Central memory CD4-positive, alpha-beta T cell (primary cell): ENCODE measurements around the gene MDC1.
"Not testable (repeated sequence)": the region's sequence is repeated elsewhere in the genome, so short reads cannot be mapped to it uniquely, and the experiment has no call there.

ENCODE experiments used
- DNase-seq: peaks from one replicate; pipeline ENCODE4 v3.0.0; 2022

Gene MDC1

DNA sequence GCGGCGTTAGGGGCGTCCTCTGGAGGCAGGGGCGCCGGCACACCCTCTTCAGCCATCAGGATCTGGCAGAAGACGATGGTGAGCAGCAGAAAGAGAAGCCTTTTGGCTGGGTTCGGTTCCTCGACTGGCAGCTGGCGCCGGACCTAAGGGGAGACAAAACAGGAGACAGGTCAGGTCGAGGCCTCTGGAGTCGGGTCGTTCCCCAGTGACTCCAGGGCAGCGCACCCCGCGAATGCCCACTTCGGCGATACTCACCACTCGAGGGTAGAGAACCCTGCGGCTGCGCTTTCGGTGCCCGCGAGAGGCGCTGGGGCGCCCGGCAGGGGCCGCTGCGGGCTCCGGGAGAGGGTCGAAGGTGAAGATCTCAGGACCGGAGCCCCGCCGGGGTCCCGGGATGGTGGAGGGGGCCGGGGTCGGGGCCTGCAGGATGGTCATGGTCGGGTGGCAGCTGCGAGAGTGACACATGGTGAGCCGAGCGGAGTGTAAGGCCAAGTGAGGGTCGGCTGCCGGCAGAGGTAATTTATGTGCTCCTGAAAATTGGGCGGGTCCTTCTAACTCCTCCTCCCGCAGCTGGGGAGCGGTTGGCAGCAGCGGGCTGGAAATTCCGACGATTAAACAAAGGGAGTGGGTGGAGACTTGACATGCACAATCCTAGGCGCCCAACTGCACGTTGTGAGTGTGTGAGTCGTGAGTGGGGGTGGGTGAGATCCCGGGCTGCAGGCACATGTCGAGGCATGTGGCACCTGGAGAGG is 27.1 kb upstream of the MDC1 start, which contains the start of gene IER3:
TSS of gene IER3 (minus strand) at position 494 of the 752 bp plus-strand sequence. CDS start at position 465, 29 bp downstream.
- DNase-seq, result peak; percentile 55

DNA sequence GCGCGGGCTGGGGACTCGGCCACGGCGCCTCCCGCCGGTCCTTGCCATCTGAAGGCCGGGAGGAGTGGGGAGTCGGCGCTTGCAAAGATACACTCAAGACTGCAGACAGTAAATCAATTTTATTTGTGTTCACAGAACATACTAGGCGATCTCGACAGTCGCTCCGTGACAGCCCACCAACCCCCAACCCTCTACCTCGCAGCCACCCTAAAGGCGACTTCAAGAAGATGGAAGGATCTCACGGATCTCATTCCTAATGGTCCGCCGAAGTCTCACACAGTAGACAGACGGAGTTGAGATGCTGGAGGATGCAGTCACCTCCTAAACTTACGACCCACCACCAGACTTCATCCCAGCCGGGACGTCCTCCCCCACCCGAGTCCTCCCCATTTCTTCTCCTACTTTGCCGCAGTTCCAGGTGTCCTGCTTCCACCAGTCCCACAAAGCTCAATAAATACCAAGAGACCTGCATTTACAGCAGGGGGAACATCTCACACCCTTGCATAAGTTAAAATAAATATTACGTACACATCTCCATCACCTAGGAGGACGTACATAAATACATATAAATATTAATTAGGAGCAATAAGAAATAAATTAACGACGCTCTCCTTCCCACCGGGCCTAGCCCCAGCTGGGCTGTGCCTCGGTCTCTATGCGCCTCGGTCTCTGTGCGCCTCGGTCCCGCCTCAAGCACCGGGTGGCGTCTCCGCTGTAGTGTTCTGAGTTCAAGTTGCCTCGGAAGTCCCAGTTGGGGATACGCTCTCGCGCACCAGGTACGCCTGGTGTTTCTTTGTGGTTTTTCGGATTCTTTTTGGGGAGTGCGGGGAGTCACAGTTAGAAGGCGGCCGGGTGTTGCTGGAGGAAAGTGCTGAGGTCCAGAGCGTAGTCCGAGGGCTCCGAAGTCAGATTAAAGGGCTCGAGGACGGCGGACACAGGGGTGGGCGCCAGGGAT is 26.3 kb upstream of the MDC1 start:
- DNase-seq, result peak; percentile 32

DNA sequence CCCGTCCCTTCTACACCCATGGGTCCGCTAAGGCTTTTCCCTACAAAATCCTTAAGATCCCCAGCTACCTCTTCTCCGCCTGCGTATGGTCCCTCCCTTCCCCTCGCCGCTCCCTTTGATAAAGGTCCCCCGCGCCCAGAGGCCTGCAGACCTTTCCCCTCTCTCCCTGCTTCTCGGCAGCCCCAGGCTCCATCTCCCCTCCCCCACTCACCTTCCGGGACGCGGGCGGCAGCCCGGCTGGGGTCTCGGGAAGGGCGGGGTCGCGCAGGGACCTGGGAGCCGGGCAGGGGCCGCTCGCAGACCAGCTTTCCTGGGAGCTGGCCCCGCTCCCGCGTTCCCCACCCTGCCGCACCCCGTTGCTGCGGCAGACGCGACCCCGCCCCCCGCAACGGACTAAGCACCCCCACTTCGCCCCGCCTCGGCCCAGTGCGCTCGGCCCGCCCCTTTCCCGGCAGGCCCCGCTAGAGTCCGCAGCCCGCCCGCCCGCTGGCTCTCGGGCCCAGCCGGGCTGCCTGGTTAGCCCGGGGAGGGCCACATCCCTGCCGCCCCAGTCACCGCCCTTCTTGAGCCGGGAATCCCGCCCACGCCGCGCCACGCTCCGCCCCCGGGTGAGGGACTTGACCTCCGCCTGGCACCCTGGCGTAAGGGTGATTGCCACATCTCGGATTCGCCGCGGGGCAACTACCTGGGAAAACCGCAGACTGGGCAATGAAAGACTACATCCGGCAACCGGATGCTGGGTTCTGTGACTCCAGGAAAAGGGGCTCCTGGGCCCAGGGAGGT is 25.4 kb upstream of the MDC1 start, which contains the start of gene FLOT1:
TSS of gene FLOT1 (minus strand) at position 372 of the 783 bp plus-strand sequence. CDS start 498 bp downstream, outside the sequence.
- DNase-seq, result peak; percentile 67

DNA sequence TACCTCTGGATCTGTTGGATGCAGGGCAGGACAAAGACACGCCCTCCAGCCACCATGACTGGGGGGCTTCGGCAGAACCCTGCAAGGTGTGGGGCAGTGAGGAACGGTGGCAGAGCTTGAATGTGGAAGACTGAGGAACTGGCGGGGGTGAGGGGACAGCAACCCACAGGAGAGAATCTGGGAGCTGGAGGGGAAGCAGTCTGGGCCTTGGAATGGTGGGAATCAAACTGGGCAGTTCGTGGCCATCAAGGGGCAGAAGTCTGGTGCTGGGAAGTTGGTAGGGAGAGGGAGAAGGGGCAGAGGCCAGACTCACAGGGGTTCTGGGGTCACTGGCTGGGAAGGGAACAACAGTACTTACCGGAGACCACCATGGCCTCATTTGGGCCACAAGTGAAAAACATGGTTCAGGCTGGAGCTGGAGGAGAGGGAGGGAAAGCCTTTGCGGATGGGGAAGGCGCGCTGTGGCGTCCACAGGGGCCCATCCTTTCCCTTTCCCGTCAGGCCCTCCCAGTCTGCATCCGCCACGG is 24.8 kb upstream of the MDC1 start:
- DNase-seq, result no peak

DNA sequence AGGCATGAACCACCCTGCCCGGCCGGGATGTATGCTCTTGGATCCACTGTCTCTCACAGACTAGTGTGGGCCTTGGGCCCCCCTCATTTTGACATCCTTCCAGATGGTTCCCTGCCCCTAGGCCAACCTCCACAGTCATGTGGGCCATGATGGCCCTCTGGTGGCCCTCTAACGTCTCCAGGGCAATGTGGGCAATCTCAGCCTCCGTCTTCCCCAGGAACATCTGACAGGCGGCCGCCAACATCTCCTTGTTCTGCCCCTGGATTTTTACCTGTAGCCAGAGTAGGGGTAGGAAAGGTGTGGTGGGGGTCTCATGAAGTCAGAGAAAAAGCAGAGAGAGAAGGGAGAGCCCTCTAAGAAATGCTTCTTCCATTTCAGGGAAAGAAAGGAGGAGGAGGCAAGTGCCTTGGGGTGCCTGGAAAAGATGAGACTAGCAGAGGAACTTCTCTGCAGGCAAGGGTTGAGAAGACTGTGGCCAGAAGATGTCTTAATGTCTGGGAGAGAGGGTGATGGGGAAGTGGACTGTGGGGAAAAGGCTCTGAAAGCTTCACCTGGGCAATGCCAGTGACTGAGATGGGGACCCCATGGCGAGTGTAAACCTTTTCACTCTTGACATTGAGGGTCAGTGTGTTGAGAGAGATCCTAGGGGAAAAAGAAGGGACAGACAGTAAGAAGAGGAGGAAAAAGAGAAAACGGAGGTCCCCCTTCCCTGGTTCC is 24.1 kb upstream of the MDC1 start:
- DNase-seq, result no peak

DNA sequence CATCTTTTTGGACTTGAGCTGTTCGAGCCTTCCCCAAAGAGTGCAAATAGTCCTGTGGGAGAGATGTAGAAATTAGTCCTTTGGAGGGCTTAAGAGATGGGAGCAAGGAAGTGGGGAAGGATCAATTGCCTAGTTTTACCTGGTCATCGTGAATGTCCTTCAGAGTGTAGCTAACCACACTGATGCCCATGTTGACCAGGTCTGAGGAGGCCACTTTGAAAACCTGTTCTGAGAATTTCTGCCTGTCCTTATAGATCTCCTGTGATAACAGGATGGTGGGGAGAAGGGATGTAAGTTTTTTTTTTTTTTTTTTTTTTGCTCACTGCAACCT is 23.4 kb upstream of the MDC1 start:
- DNase-seq, result no peak

DNA sequence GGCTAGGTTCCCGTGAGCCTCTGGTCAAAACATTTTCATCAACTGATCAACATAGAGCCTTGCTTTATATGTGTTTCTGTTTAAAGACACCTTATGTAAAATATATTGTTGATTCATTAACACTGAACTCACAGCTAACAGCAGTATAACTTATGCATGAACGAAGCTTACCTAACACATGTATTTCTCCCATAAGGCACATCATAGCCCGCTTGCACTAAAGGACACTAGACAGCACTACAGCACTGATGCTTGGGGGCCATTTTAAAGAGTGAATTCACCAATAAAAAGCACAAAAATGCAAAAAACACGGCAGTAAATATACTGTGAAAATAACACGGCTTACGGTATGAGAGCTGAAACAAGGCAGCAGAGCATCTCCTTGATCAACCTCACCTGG is 21.5 kb upstream of the MDC1 start:
- DNase-seq, result no peak

DNA sequence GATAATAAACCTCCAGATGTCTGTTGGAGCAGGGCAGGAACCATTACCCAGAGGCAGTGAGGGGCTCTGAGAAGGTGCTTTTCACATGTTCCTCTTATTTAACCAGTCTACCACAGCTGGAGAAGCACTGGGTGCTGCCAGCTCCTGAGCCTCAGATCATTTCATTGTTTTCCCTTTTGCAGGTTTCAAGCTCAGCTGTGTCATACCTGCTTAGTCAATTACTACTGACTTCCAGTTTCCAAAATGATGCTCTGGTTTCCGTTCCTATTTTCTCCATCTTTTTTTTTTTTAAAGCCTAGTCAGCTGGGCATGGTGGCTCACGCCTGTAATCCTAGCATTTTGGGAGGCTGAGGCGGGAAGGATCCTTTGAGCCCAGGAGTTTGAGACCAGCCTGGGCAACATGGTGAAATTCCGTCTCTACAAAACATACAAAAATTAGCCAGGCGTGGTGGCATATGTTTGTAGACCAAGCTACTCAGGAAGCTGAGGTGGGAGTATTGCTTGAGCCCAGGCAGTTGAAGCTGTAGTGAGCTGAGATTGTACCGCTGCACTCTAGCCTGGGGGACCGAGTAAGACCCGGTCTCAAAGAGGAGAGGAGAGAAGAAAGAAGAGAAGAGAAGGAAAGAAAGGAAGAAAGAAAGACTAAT is 18.7 kb upstream of the MDC1 start:
- no peak for DNase-seq

DNA sequence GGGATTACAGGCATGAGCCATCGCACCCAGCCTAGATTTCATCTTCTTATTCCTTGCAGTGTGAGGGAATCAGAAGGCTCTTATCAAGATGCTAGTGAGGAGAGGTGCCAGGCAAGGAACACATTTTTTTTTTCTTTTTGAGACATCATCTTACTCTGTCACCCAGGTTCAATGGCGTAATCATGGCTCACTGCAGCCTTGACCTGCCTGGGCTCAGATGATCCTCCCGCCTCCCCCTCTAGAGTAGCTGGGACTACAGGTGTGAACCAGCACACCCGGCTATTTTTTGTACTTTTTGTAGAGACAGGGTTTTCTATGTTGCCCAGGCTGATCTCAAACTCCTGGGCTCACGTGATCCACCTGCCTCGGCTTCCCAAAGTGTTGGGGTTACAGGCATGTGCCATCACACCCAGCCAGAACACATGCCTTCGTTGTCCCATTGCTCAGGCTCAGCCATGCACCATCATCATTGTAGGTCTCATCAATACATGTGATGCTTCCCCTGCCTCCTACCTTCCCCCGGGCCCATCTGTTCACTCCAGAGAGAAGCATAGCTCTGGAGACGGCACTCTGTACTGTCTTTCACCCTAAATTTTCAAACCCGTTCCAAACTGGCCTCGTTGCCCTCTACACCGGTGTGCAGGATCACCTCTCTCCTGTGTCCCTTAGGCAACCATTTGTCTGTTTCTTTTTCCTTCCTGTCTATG is 15.3 kb upstream of the MDC1 start:
- no peak for DNase-seq

DNA sequence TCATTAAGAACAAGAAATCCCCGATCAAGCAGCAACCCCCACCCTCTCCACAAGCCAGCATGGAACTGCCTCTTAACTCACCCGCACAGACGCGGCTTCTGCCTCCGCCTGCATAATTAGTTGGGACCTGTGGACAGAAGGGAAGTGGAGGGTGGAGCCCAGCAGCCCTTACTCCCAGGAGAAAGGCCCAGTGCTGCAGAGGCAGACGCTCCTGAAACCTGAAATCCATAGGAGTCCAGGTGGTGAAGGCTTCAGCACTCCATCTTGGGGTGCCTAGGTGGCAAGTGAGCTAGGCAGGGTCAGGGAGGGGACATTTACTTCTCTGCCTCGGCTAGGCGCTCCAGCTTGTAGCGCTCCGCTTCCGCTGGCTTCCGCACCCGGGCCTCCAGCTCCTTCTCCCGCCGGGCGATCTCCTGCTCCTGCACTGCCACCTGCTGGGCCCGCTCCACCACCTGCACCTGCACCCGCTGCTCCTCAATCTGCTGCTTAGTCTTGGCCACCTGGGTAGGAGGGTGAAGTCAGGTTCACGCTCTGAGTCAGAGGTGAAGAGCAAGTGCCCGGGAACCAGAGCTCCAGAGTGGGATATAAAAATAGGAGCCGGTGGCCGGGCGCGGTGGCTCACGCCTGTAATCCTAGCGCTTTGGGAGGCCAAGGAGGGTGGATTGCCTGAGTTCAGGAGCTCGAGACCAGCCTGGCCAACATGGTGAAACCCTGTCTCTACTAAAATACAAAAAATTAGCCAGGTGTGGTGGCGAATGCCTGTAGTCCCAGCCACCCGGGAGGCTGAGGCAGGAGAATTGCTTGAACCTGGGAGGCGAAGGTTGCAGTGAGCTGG is 13.7 kb upstream of the MDC1 start:
- peak; percentile 80 for DNase-seq

DNA sequence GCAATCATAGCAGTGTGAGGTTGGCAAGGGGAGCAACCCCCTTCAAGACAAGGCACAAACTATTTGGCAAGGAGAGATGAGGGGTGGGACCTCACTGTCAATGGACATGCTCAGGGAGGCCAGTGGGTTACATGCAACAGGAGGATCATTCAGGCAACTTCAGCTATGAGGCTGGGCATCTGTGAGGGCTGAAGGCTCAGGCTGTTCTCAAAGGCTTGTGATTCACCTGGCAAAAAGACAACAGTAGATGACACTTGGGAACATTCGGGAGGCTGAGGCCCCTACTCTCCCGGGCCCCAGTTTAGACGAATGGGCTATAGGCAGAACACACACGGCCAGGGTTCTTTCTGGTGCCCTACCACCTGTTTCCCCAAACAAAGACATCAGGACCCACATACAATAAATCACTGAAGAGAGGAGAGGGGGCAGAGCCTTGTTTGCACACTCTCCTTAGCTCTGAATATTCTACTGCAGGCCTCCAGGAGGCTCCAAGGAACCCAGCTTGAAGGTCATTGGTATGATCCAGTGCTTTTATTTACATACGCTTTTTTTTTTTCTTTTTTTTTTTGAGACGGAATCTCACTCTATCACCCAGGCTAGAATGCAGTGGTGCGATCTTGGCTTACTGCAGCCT is 11.0 kb upstream of the MDC1 start:
- DNase-seq, result no peak

DNA sequence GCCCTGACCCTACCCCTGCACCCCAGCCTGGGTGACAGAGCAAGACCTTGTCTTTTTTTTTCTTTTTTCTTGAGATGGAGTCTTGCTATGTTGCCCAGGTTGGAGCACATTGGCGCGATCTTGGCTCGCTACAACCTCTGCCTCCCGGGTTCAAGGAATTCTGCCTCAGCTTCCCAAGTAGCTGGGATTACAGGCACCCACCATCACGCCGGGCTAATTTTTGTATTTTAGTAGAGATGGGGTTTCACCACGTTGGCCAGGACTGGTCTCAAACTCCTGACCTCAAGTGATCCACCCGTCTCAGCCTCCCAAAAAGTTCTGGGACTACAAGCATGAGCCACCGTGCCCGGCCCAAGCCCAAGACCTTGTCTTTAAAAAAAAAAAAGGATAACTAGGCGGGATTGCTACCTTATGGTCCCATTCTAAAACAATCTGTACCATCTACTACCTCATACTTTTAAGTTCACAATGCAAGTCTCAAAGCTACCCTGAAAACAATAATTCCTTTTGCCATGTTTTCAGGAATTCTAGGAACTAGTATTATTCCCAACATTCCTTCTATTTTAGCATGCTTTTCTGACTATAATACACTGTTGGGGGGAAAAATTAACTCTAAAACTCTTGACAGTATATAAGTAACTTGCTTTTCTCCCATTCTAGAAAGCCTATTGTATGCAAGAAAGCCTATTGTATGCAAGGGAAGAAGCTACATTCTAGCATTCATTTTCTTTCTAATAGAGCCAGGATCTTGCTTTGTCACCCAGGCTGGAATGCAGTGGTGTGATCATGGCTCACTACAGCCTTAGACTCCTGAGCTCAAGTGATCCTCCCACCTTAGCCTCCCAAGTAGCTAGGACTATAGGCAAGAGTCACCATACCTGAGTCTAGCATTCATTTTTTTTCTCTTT is 9.7 kb upstream of the MDC1 start:
- no peak for DNase-seq

DNA sequence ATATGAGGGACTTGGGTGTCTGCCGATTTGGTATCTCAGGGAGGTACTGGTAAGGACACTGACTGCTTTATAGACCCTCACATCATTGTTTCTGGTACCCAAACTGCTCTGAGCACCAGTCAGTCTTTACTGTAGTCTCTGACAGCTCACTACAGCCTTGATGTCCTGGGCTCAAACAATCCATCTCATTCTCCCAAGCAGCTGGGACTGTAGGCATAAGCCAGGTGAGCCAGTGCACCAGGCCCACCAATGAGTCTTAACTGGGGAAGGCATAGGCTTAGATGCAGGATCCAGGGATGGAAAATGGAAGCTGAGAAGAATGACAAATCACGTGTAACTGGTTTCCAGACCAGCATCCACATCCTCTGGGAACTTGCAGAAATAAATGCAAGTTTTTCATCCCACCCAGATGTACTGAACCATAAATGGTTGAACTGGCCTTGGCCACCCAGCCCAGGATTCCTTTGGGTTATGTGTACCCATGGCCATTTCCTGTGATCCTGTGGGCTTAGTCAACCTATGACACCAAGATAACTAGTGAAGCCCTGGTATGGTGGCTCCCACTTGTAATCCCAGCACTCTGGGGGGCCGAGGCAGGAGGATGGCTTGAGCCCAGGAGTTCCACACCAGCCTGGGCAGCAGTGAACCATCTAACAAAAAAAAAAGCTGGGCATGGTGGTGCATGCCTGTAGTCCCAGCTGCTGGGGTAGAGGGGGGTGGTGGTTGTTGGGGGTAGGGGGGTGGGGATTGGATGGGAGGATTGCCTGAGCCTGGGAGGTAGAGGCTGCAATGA is 8.8 kb upstream of the MDC1 start:
- no peak for DNase-seq

DNA sequence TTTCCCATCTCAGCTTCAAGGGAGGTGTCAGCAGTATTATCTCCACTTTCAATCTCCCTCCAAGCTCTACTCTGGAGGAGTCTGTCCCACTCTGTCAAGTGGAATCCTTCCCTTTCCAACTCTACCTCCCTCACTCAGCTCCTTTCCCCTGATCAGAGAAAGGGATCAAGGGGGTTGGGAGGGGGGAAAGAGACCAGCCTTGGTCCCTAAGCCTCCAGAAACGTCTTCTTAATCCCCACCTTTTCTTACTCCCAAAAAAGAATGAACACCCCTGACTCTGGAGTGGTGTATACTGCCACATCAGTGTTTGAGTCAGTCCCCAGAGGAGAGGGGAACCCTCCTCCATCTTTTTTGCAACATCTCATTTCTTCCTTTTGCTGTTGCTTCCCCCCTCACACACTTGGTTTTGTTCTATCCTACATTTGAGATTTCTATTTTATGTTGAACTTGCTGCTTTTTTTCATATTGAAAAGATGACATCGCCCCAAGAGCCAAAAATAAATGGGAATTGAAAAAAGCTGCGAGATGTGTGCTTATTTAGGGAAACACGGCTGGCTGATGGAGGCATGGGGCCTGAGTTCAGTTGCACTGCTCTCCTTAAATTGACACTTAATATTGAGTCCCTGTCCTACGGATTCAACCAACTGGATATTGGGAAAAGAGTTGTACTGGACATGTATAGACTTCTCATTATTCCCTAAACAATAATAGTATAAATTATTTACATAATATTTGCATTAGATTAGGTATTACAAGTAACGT is 8.0 kb upstream of the MDC1 start:
- DNase-seq, result no peak

DNA sequence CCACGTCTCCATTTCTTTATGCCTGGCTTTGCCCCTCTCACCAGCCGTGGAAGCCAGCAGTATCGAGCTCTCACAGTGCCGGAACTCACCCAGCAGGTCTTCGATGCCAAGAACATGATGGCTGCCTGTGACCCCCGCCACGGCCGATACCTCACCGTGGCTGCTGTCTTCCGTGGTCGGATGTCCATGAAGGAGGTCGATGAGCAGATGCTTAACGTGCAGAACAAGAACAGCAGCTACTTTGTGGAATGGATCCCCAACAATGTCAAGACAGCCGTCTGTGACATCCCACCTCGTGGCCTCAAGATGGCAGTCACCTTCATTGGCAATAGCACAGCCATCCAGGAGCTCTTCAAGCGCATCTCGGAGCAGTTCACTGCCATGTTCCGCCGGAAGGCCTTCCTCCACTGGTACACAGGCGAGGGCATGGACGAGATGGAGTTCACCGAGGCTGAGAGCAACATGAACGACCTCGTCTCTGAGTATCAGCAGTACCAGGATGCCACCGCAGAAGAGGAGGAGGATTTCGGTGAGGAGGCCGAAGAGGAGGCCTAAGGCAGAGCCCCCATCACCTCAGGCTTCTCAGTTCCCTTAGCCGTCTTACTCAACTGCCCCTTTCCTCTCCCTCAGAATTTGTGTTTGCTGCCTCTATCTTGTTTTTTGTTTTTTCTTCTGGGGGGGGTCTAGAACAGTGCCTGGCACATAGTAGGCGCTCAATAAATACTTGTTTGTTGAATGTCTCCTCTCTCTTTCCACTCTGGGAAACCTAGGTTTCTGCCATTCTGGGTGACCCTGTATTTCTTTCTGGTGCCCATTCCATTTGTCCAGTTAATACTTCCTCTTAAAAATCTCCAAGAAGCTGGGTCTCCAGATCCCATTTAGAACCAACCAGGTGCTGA is 7.0 kb upstream of the MDC1 start:
- DNase-seq, result not testable (repeated sequence)
